Spleen (tissue), 7 donors: ENCODE results near the gene TBXA2R.

ENCODE experiments used
- POLR2A ChIP-seq, 3 donors: fragments of 450-650 bp; IDR thresholded peaks; one replicate each; pipeline ENCODE4 v1.5.1; 2017; ENCODE audit warnings: antibody characterized with exemption in 3 of 3, mild to moderate bottlenecking in 1 of 3
- POLR2AphosphoS5 ChIP-seq, 3 donors: sonication (generic); formaldehyde crosslinking; IDR thresholded peaks; one replicate each; pipeline ENCODE4 v1.5.1; 2017; ENCODE audit warnings: antibody characterized with exemption in 3 of 3
- TF ChIP-seq, protein P1 (sequence below), 11 experiments: fragments of 200-600 bp in 7 of 11; fragments of 450-650 bp in 4 of 11; sonication (generic) in 4 of 11; IDR thresholded peaks in 8 of 11; conservative IDR thresholded peaks in 3 of 11; 1 replicate in 7 of 11; 2 replicates in 4 of 11; pipeline versions ENCODE4 v1.4.0 to v1.8.0; 2016 to 2021; ENCODE audit warnings: antibody characterized with exemption in 11 of 11, inconsistent platforms in 4 of 11, mild to moderate bottlenecking in 1 of 11
- donor health status: DM: no; HTN: no; CAD: no; lungs with moderate emphysema.
- donor health status: DM: no; HTN: no; CAD: no.
- donor health status: DM: no; HTN: no; CAD: no.

DNA sequence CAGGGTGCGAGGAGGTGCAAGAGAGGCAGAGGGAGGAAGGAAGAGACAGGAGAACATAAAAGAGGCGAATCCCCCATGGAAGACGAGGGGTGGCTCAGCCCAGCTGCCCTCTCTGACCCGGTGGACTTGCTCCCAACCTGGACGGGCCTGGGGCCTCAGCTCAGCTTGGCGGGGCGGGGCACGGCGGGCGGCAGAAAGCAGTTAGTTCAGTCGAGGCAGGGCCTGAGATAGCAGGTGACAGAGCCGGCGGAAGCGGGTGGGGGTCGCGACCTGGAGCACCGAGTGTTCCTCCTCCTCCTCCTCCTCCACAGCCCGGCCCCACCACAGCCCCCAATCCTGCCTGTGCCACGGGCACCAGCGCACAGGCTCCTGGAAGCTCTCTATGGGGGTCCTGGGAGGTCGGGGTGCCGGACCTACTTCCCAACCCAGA lies 26.9 kb upstream of the TBXA2R start:
- TF ChIP-seq POLR2AphosphoS5 (IDR thresholded peaks at IDR 0.05) (no peak), POLR2A (IDR thresholded peaks at IDR 0.05) (no peak)
- TF ChIP-seq, protein P1, sequence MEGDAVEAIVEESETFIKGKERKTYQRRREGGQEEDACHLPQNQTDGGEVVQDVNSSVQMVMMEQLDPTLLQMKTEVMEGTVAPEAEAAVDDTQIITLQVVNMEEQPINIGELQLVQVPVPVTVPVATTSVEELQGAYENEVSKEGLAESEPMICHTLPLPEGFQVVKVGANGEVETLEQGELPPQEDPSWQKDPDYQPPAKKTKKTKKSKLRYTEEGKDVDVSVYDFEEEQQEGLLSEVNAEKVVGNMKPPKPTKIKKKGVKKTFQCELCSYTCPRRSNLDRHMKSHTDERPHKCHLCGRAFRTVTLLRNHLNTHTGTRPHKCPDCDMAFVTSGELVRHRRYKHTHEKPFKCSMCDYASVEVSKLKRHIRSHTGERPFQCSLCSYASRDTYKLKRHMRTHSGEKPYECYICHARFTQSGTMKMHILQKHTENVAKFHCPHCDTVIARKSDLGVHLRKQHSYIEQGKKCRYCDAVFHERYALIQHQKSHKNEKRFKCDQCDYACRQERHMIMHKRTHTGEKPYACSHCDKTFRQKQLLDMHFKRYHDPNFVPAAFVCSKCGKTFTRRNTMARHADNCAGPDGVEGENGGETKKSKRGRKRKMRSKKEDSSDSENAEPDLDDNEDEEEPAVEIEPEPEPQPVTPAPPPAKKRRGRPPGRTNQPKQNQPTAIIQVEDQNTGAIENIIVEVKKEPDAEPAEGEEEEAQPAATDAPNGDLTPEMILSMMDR (IDR thresholded peaks at IDR 0.05 in 8 of 11, conservative IDR thresholded peaks at IDR 0.05 in 3 of 11): no peak
